Stimulated activated naive B cell treated with anti-CD40 and anti-IgM and Interleukin-4, amounts not matched to agents 10 μg/mL and 1 μg/mL and 100 μg/mL, for 72 hours (primary cell): Measurements from ENCODE around the gene CX3CL1.
"Not testable (repeated sequence)": the region's sequence is repeated elsewhere in the genome, so short reads cannot be mapped to it uniquely, and the experiment has no call there.

Experiments
- ATAC-seq, 2 donors: fragments of 150-1000 bp; cut with Tn5 transposase; replicated peaks; 2 replicates each; pipeline ENCODE4 v1.10.0; 2021; ENCODE audit warnings: moderate library complexity in 1 of 2
- DNase-seq: peaks from one replicate; pipeline ENCODE4 v3.0.0; 2021
- H3K27ac Mint-ChIP-seq: one replicate; pipeline ENCODE4 v1.8.0; 2022; ENCODE audit warnings: mild to moderate bottlenecking, mixed read lengths
- H3K27me3 Mint-ChIP-seq, 2 donors: one replicate each; pipeline ENCODE4 v1.8.0; 2022; ENCODE audit warnings: mixed read lengths in 2 of 2
- H3K36me3 Mint-ChIP-seq, 2 donors: one replicate each; pipeline ENCODE4 v1.8.0; 2022; ENCODE audit warnings: mixed read lengths in 2 of 2, mild to moderate bottlenecking in 1 of 2
- H3K4me1 Mint-ChIP-seq, 2 donors: one replicate each; pipeline ENCODE4 v1.8.0; 2022; ENCODE audit warnings: mixed read lengths in 2 of 2, mild to moderate bottlenecking in 1 of 2
- H3K4me3 Mint-ChIP-seq, 2 donors: one replicate each; pipeline ENCODE4 v1.8.0; 2022; ENCODE audit warnings: mild to moderate bottlenecking in 2 of 2, mixed read lengths in 2 of 2, moderate library complexity in 1 of 2
- H3K9me3 Mint-ChIP-seq, 2 donors: one replicate each; pipeline ENCODE4 v1.8.0; 2022; ENCODE audit warnings: mixed read lengths in 2 of 2, mild to moderate bottlenecking in 1 of 2

The CX3CL1 gene

DNA sequence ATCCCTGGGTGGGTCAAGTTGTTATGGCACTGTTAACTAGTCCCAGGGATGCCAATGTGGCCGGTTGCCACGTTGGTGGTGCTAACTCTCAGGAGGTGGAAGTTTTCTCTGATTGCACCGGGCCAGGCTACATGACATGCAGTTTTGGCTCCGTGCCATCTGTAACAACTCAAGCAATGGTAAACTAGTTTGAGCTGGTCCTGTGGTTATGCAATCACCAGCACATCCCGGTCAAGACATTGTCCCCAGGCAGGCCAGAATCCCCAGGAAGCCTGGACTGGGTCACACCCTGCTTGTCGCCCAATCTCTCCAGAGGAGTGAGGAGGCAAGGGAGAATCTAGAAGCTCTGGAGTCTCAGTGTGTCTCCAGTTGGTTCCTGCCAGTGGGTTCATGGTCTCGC is 22.2 kb downstream of the CX3CL1 start:
- Mint-ChIP-seq H3K27ac (no peak overlapping the region), H3K9me3 (no peaks in the 10 kb centered on the region), H3K36me3 (no peaks in the 10 kb centered on the region), H3K4me1 (peaks cover 14 to 18% of the 10 kb centered on the region in 2 donors), H3K27me3 (peaks cover 0 to 23% of the 10 kb centered on the region in 2 donors), H3K4me3 (no peak overlapping the region)
- no peak for ATAC-seq
- no peak for DNase-seq

- Mint-ChIP-seq H3K9me3 (no peaks in the 10 kb centered on the region), H3K27ac (no peak overlapping the region), H3K4me3 (no peak overlapping the region), H3K36me3 (peaks cover 0 to 3% of the 10 kb centered on the region in 2 donors), H3K4me1 (peaks cover 16 to 22% of the 10 kb centered on the region in 2 donors), H3K27me3 (peaks cover 0 to 23% of the 10 kb centered on the region in 2 donors)
- no peak for ATAC-seq
- no peak for DNase-seq
These were observed 22.7 kb downstream of the CX3CL1 start for GRCh38 chr16:57395026-57395425.

DNA sequence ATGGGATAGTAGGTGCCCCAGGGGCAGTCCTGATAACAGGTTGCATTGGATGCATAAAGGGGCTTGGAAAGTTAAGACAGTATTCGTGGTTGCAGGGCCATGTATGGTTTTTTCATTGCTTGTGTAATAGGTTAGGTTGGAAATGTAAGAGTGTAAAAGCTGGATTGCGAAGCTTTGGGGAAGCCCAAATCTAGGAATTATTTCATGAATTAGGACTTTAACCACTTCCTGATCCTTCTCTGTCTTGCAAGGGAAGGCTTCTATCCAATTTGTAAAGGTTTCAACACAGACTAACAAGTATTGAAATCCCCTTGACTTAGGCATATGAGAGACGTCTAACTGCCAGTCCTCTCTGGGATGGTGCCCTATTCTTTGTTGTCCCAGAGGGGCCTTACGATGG is 24.5 kb downstream of the CX3CL1 start:
- DNase-seq = no peak
- H3K9me3 Mint-ChIP-seq = no peaks in the 10 kb centered on the region
- no peak overlapping the region for H3K4me3 Mint-ChIP-seq
- peaks cover 25 to 30% of the 10 kb centered on the region in 2 donors for H3K4me1 Mint-ChIP-seq
- H3K27me3 Mint-ChIP-seq = peaks cover 0 to 23% of the 10 kb centered on the region in 2 donors
- no peak overlapping the region for H3K27ac Mint-ChIP-seq
- peaks cover 0 to 3% of the 10 kb centered on the region in 2 donors for H3K36me3 Mint-ChIP-seq
- ATAC-seq = no peak

GRCh38 chr16:57397493-57397892 is 25.2 kb downstream of the CX3CL1 start:
- ATAC-seq, H3K9me3 Mint-ChIP-seq, DNase-seq, H3K4me3 Mint-ChIP-seq, H3K27ac Mint-ChIP-seq, H3K36me3 Mint-ChIP-seq: not testable (repeated sequence)
- peaks cover 0 to 23% of the 10 kb centered on the region in 2 donors for H3K27me3 Mint-ChIP-seq
- H3K4me1 Mint-ChIP-seq = peaks cover 30 to 36% of the 10 kb centered on the region in 2 donors

DNA sequence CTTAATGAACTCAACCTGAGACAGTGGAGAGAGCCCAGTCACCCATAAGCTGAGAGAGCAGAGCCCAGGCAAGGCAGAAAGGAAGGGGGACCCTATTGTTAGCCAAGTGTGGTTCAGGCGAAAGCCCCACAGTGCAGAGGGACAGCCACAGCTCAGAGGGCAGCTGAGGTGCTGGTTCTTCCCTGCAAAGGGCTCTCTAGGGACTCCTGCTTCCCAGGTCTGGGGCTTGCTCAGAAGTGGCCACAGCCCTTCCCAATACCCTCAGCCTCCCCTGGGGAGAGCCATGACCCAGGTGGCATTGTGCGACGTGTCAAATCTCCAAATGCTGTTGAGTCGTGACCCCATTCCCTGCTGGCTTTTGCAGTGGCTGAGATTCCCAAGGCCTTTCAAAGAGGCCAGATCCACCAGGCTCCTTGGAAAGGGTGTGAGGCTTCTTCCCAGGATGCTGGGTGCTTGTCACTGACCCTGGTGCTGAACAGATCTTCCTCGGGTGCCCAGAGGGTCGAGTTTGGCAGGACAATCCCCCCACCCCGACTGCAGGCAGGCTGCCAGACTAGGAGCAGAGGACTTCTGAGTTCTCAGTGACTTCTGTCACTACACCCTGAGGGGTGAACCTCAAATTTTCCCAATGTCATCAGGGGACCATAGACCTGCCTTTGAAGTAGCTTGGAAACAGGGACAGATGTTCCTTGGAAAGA is 29.8 kb downstream of the CX3CL1 start:
- Mint-ChIP-seq H3K9me3 (no peaks in the 10 kb centered on the region), H3K27me3 (peaks cover 0 to 5% of the 10 kb centered on the region in 2 donors), H3K27ac (peak overlapping the region; percentile 32), H3K4me3 (no peak overlapping the region), H3K36me3 (peaks cover 2 to 3% of the 10 kb centered on the region in 2 donors), H3K4me1 (peaks cover 41 to 48% of the 10 kb centered on the region in 2 donors)
- DNase-seq (no peak), ATAC-seq (peak; percentile 16 to 25)

GRCh38 chr16:57403965-57404817 is 31.9 kb downstream of the CX3CL1 start, which contains the start of gene CCL17:
Gene CCL17 (plus strand): TSS chr16:57404767. CDS start chr16:57413933, 9,166 bp downstream.
- Mint-ChIP-seq H3K27ac (peak within 1 kb of the TSS; percentile 84), H3K4me1 (peaks cover 40 to 46% of the 10 kb centered on the region in 2 donors), H3K27me3 (peaks cover 0 to 5% of the 10 kb centered on the region in 2 donors), H3K36me3 (peaks cover 2 to 4% of the 10 kb centered on the region in 2 donors), H3K4me3 (no peak within 1 kb of the TSS), H3K9me3 (peaks cover 0 to under 1% of the 10 kb centered on the region in 2 donors)
- DNase-seq (no peak), ATAC-seq (no peak)

DNA sequence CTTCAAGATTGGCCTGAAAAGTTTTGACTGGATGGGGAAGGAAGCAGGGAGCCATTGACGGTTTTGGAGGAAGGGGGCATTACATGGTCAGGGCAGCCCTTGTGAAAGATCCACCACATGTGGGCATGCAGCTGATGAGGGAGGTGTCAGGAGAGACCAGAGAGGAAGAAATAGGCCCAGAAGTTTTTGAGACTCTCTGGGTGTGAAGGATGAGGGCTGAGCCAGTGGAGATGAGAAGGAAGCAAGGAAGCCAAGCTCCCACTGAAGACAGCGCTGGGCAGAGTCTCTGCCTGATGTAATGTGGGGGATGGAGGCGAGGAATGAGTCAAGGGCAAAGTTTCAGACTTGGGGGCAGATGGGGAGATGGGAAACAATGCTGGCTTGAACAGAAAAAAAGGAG is 32.8 kb downstream of the CX3CL1 start:
- Mint-ChIP-seq H3K4me1 (peaks cover 44 to 48% of the 10 kb centered on the region in 2 donors), H3K9me3 (peaks cover 0 to 2% of the 10 kb centered on the region in 2 donors), H3K4me3 (no peak overlapping the region), H3K36me3 (peaks cover 2 to 4% of the 10 kb centered on the region in 2 donors), H3K27ac (peak overlapping the region; percentile 81), H3K27me3 (peaks cover 0 to 5% of the 10 kb centered on the region in 2 donors)
- DNase-seq = no peak
- ATAC-seq = no peak

GRCh38 chr16:57406881-57407280 is 34.6 kb downstream of the CX3CL1 start:
- H3K27ac Mint-ChIP-seq = no peak overlapping the region
- H3K36me3 Mint-ChIP-seq = peaks cover 2 to 4% of the 10 kb centered on the region in 2 donors
- peaks cover 0 to 5% of the 10 kb centered on the region in 2 donors for H3K27me3 Mint-ChIP-seq
- no peak for ATAC-seq
- peaks cover 0 to 2% of the 10 kb centered on the region in 2 donors for H3K9me3 Mint-ChIP-seq
- DNase-seq = no peak
- H3K4me3 Mint-ChIP-seq = no peak overlapping the region
- H3K4me1 Mint-ChIP-seq = peaks cover 48 to 49% of the 10 kb centered on the region in 2 donors

DNA sequence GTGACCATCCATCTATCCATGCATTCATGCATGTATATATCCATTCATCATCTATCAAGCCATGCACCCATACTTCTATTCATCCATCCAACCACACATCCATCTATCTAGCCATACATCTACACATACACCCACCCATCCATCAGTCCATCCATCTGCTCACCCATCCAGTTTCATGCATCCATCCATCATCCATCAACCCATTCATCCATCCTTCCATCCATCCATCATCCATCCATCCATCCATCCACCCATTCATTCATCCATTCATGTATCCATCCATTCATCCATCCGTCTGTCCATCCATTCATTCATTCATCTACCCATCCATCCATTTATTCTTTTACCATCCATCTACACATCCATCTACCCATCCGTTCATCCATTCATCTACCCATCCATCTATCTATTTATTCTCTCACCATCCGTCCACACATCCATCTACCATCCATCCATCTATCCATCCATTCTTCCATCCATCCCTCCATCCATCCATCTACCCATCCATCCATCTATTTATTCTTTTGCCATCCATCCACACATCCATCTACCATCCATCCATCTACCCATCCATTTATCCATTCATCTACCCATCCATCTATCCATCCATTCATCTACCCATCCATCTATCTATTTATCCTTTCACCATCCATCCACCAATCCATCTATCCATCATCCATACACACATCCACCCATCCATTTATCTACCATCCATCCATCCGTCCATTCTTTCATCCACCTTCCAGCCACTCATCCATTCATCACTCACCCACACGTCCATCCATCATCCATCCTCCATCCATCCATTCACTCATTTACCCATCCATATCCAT is 35.4 kb downstream of the CX3CL1 start:
- H3K9me3 Mint-ChIP-seq = peaks cover 0 to 2% of the 10 kb centered on the region in 2 donors
- no peak overlapping the region for H3K27ac Mint-ChIP-seq
- H3K27me3 Mint-ChIP-seq = peaks cover 0 to 5% of the 10 kb centered on the region in 2 donors
- DNase-seq (no peak), ATAC-seq (no peak)
- peaks cover 50 to 53% of the 10 kb centered on the region in 2 donors for H3K4me1 Mint-ChIP-seq
- H3K4me3 Mint-ChIP-seq = no peak overlapping the region
- peaks cover 2 to 4% of the 10 kb centered on the region in 2 donors for H3K36me3 Mint-ChIP-seq

DNA sequence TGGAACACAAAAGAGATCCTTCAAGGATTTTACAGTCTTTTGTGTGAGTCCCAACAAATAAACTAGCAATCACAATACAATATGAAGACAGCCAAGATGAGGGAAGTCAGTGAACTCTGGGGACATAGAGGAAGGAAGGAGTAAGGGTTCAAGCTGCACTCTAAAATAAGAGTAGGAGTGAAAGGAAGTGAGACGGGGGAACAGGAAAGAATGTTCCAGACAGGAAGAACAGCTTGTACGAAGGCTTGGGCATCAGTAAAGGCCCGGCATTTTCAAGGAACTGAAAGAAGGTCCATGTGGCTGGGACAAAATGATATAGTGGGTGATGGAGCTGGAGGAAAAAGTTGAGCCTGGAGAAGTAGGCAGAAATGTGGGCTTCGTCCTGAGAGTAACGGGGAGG is 36.8 kb downstream of the CX3CL1 start:
- Mint-ChIP-seq H3K4me1 (peaks cover 61 to 66% of the 10 kb centered on the region in 2 donors), H3K27me3 (peaks cover 0 to 5% of the 10 kb centered on the region in 2 donors), H3K36me3 (peaks cover 14 to 15% of the 10 kb centered on the region in 2 donors), H3K4me3 (peak overlapping the region; percentile 2 to 8), H3K27ac (peak overlapping the region; percentile 90), H3K9me3 (peaks cover 0 to 5% of the 10 kb centered on the region in 2 donors)
- no peak for ATAC-seq
- no peak for DNase-seq

- H3K4me3 Mint-ChIP-seq = peak overlapping the region; percentile 6 to 29
- H3K36me3 Mint-ChIP-seq = peaks cover 22 to 24% of the 10 kb centered on the region in 2 donors
- H3K9me3 Mint-ChIP-seq = peaks cover 0 to 5% of the 10 kb centered on the region in 2 donors
- H3K27me3 Mint-ChIP-seq = peaks cover 0 to 5% of the 10 kb centered on the region in 2 donors
- no peak for ATAC-seq
- DNase-seq = no peak
- peaks cover 60 to 69% of the 10 kb centered on the region in 2 donors for H3K4me1 Mint-ChIP-seq
- H3K27ac Mint-ChIP-seq = peak overlapping the region; percentile 98
These were observed 37.7 kb downstream of the CX3CL1 start for GRCh38 chr16:57409870-57410587.

DNA sequence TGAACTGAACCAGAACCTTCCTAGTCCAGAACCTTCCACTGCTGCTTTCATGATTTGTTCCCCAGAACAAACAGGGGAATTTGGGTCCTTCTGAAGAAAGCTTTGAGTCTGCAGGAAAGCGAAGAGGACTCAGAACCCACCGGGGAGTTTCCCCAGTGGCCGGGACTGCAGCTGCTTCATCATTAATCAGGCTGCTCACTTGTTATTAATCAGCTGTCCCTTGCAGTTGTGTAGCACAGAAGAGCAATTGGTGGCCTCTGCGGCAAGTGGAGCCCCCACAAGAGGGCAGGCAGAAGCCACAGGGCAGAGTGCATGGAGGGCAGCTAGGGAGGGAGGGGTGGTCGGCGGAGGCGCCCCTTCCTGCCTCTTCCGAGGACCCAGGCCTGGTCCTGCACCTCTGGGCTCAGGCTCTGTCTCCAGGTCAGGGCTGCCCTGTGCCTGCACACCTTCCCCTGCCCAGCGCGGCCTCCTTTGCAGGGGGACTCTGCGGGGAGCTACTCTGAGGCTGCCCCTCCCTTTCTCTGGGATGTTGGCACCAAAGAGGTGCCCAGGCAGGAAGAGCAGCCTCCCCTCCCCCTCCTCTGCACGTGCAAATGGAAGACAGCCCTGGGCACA is 39.2 kb downstream of the CX3CL1 start:
- peak; percentile 58 to 67 for ATAC-seq

DNA sequence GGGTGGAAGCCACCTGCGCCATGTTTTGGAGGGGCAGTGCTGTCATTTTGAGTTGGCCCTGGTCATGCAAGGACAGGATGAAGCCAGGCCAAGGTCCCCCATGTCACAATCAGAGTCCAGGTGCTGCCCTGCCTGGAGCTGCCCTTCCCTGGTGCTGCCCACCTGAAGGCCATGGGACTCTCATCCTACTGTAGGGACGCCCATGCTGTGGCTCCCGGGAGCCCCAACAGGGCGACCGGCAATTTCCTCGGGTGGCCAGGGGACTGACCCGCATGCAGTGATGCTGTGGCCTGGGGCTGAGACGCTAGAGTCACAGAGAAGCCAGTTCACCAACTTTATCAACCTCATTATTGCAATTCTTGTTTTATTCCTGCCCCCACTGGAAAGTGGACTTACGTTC is 40.3 kb downstream of the CX3CL1 start:
- H3K27me3 Mint-ChIP-seq = no peaks in the 10 kb centered on the region
- DNase-seq (no peak), ATAC-seq (no peak)
- peaks cover 37 to 47% of the 10 kb centered on the region in 2 donors for H3K36me3 Mint-ChIP-seq
- peak overlapping the region; percentile 91 to 93 for H3K4me3 Mint-ChIP-seq
- peaks cover 76 to 87% of the 10 kb centered on the region in 2 donors for H3K4me1 Mint-ChIP-seq
- peaks cover 0 to 5% of the 10 kb centered on the region in 2 donors for H3K9me3 Mint-ChIP-seq
- peak overlapping the region; percentile 98 for H3K27ac Mint-ChIP-seq

More for the DNA sequence above, 39.2 kb downstream of the CX3CL1 start:
- DNase-seq = peak; percentile 80
- peaks cover 0 to 5% of the 10 kb centered on the region in 2 donors for H3K9me3 Mint-ChIP-seq
- peak overlapping the region; percentile 39 to 60 for H3K4me3 Mint-ChIP-seq
- peaks cover 67 to 76% of the 10 kb centered on the region in 2 donors for H3K4me1 Mint-ChIP-seq
- H3K27ac Mint-ChIP-seq = peak overlapping the region; percentile 98
- peaks cover 33 to 38% of the 10 kb centered on the region in 2 donors for H3K36me3 Mint-ChIP-seq
- no peaks in the 10 kb centered on the region for H3K27me3 Mint-ChIP-seq
